Coronary artery (tissue), 2 donors: Measurements from ENCODE around the gene NUP214.

Experiments used
- DNase-seq: peaks from one replicate; pipeline ENCODE4 v3.0.0-alpha.2; 2017; ENCODE audit warnings: low spot score
- H3K27ac ChIP-seq, 2 donors: fragments of 200-600 bp; sonication (generic); one replicate each; pipeline ENCODE4 v1.5.1; 2016 to 2019
- H3K4me3 ChIP-seq: fragments of 200-600 bp; sonication (generic); 2 replicates; pipeline ENCODE4 v1.5.1; 2016; ENCODE audit warnings: mild to moderate bottlenecking, moderate library complexity
- TF ChIP-seq, protein P1 (sequence below): fragments of 200-600 bp; sonication (generic); IDR thresholded peaks from one replicate; pipeline ENCODE4 v1.5.1; 2019; ENCODE audit warnings: antibody characterized with exemption

NUP214 gene

GRCh38 chr9:131174681-131175239 is 49.4 kb downstream of the NUP214 start:
- TF ChIP-seq, protein P1, sequence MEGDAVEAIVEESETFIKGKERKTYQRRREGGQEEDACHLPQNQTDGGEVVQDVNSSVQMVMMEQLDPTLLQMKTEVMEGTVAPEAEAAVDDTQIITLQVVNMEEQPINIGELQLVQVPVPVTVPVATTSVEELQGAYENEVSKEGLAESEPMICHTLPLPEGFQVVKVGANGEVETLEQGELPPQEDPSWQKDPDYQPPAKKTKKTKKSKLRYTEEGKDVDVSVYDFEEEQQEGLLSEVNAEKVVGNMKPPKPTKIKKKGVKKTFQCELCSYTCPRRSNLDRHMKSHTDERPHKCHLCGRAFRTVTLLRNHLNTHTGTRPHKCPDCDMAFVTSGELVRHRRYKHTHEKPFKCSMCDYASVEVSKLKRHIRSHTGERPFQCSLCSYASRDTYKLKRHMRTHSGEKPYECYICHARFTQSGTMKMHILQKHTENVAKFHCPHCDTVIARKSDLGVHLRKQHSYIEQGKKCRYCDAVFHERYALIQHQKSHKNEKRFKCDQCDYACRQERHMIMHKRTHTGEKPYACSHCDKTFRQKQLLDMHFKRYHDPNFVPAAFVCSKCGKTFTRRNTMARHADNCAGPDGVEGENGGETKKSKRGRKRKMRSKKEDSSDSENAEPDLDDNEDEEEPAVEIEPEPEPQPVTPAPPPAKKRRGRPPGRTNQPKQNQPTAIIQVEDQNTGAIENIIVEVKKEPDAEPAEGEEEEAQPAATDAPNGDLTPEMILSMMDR = no peak
- no peak for DNase-seq
- Histone ChIP-seq H3K4me3 (no peak overlapping the region), H3K27ac (no peak overlapping the region)

DNA sequence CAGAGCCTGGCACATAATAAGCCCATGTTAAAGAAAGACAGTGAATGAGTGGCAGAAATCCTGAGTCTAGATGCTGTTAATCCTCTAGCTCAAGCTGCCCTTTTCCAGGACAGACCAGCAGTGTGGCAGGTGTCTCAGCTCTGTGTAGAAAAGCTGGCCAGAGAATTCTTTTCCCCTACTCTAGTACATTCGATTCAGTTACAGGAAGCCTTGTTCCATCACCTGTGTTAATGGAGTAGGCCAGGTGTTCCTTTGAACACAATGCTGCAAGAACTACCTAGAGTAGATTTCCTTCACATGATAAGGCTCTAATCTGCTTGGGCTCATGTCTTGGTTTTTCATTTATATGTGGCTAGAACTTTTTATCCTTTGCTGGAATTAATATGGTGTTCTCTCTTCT is 52.5 kb downstream of the NUP214 start:
- no peak overlapping the region for H3K4me3 ChIP-seq
- no peak for DNase-seq
- H3K27ac ChIP-seq = no peak overlapping the region
- TF ChIP-seq, protein P1 = no peak

DNA sequence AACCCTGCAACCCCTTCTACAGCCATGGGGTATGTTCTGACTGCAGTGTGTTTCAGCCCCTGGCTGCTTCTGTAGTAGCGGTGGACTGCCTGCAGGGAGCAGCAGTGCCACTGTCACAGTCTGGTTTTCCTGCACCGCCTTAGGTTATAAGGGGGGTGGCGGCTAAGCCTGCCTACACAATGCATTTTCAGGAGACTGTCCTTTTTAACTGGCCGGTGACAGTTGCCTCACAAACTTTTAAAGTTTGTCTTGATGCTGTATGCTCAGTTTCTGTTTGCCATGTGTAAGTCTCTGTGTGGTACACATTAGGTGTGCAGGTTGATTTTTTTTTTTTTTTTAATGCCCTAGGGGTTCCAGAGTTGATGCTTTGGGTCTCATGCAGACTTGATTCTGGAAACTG is 53.0 kb downstream of the NUP214 start:
- DNase-seq = no peak
- H3K27ac ChIP-seq = no peak overlapping the region
- TF ChIP-seq, protein P1 = peak; percentile 69
- no peak overlapping the region for H3K4me3 ChIP-seq

DNA sequence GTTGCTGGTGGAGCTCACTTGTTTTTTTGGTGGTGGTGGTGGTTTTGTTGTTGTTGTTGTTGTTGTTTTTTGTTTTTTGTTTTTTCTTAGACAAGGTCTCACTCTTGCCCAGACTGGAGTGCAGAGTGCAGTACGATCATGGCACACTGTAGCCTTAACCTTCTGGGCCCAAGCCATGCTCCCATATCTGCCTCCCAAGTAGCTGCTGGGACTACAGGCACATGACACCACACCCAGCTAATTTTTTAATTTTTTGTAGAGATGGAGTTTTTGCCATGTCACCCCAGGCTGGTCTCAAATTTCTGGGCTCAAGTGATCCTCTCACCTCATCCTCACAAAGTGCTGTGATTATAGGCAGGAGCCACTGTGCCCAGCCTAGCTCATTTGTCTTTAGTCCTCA is 53.5 kb downstream of the NUP214 start:
- Histone ChIP-seq H3K27ac (no peak overlapping the region), H3K4me3 (no peak overlapping the region)
- TF ChIP-seq, protein P1 = no peak
- no peak for DNase-seq

GRCh38 chr9:131179561-131180219 is 54.3 kb downstream of the NUP214 start:
- no peak for DNase-seq
- Histone ChIP-seq H3K4me3 (no peak overlapping the region), H3K27ac (no peak overlapping the region)
- TF ChIP-seq, protein P1 = no peak

DNA sequence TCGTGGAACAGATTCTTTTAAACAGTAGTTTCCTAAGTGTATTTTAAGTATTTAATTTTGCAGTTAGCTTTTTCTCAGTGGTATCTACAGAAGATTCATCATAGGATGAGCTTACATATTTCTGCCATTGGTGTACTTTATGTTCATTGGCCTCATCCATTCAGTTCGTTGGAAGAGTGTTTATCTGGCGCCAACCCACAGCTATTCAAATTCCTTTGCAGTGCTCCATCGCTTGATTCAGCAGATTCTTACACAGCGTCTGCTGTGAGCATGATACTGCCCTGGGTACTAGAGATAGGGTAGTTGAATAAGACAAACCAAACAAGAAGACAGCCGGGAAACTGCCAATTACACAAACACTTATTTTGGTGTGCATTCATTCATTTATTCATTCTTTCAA is 55.1 kb downstream of the NUP214 start:
- H3K27ac ChIP-seq = no peak overlapping the region
- no peak for DNase-seq
- TF ChIP-seq, protein P1 = no peak
- H3K4me3 ChIP-seq = no peak overlapping the region

- TF ChIP-seq, protein P1 = no peak
- Histone ChIP-seq H3K27ac (no peak overlapping the region), H3K4me3 (no peak overlapping the region)
- DNase-seq = no peak
Observed at GRCh38 chr9:131181091-131181681, 55.8 kb downstream of the NUP214 start.
